GM04504 (cell line): ENCODE results near the gene ZNHIT3.
"Not testable (repeated sequence)": the region's sequence is repeated elsewhere in the genome, so short reads cannot be mapped to it uniquely, and the experiment has no call there.

Experiments used
- DNase-seq: peaks from one replicate; pipeline ENCODE4 v3.0.0-alpha.2; 2012; ENCODE audit warnings: low read depth

The ZNHIT3 gene

GRCh38 chr17:36484021-36484420 is 2.5 kb upstream of the ZNHIT3 start:
- not testable (repeated sequence) for DNase-seq

- DNase-seq: no peak
Observed at GRCh38 chr17:36485027-36485426, 1.5 kb upstream of the ZNHIT3 start.

- no peak for DNase-seq
Observed at GRCh38 chr17:36485805-36486203, 677 bp upstream of the ZNHIT3 start.

GRCh38 chr17:36493956-36494355 is 7.5 kb downstream of the ZNHIT3 start:
- DNase-seq: no peak

- no peak for DNase-seq
Observed at GRCh38 chr17:36494674-36495073, 8.2 kb downstream of the ZNHIT3 start.

GRCh38 chr17:36495076-36495578 is 8.6 kb downstream of the ZNHIT3 start:
- DNase-seq: no peak

- no peak for DNase-seq
Observed at GRCh38 chr17:36496018-36496789, 9.7 kb downstream of the ZNHIT3 start.

GRCh38 chr17:36498155-36498554 is 11.7 kb downstream of the ZNHIT3 start:
- no peak for DNase-seq

GRCh38 chr17:36498560-36499300 is 12.2 kb downstream of the ZNHIT3 start:
- DNase-seq: no peak

- DNase-seq: no peak
Observed at GRCh38 chr17:36500745-36501225, 14.3 kb downstream of the ZNHIT3 start.

- no peak for DNase-seq
Observed at GRCh38 chr17:36501351-36501750, 14.9 kb downstream of the ZNHIT3 start.

- DNase-seq: no peak
Observed at GRCh38 chr17:36501963-36502362, 15.5 kb downstream of the ZNHIT3 start.

- no peak for DNase-seq
Observed at GRCh38 chr17:36503456-36504155, 17.1 kb downstream of the ZNHIT3 start.

- no peak for DNase-seq
Observed at GRCh38 chr17:36504156-36504545, 17.7 kb downstream of the ZNHIT3 start.

- no peak for DNase-seq
Observed at GRCh38 chr17:36505171-36505570, 18.7 kb downstream of the ZNHIT3 start.

- no peak for DNase-seq
Observed at GRCh38 chr17:36506249-36506826, 19.9 kb downstream of the ZNHIT3 start.

GRCh38 chr17:36506831-36507230 is 20.4 kb downstream of the ZNHIT3 start:
- DNase-seq: no peak

GRCh38 chr17:36507266-36507665 is 20.8 kb downstream of the ZNHIT3 start:
- no peak for DNase-seq

GRCh38 chr17:36508439-36508838 is 22.0 kb downstream of the ZNHIT3 start:
- not testable (repeated sequence) for DNase-seq

GRCh38 chr17:36509272-36509985 is 22.9 kb downstream of the ZNHIT3 start:
- no peak for DNase-seq

GRCh38 chr17:36510636-36511035 is 24.2 kb downstream of the ZNHIT3 start:
- no peak for DNase-seq
